HepG2 (cell line): Measurements from ENCODE around the gene KLF13. TPM values are rescaled to one million over a fixed set of nuclear protein-coding genes. Genes with fewer than 3 reads are reported as not detected.

Experiments used
- ATAC-seq: fragments of 200-7000 bp; cut with Tn5 transposase; 3 replicates; pipeline ENCODE4 v1.9.1; 2020; ENCODE audit warnings: mild to moderate bottlenecking, moderate library complexity
- BruUV-seq: library from RNA; stranded (reverse); fragments of 400-500 nt; replicated peaks from 2 replicates; lab custom pipeline; 2021; lab: Mats Ljungman, UMichigan
- CTCF ChIA-PET: fragments of 300-600 bp; formaldehyde crosslinking; extraction: SDS; loops from one replicate; lab custom pipeline; 2021; ENCODE audit warnings: low total read pairs, inconsistent platforms, low intra/inter-chr PET ratio; lab: Yijun Ruan, JAX
- POLR2A ChIA-PET: fragments of 350-600 bp; sonication (Branson Sonifier 250); formaldehyde crosslinking; loops from one replicate; lab custom pipeline; 2020; ENCODE audit warnings: antibody characterized with exemption, inconsistent platforms; lab: Yijun Ruan, JAX
- DNase-seq: peaks from one replicate; pipeline ENCODE4 v3.0.0-alpha.2; 2015; ENCODE audit warnings: low spot score
- FAIRE-seq: peaks from 3 replicates; lab custom pipeline; 2011; peaks lifted over from hg19 to GRCh38; lab: Jason Lieb, UNC
- H2AFZ ChIP-seq: one replicate; pipeline ENCODE4 v1.6.1; 2011; ENCODE audit warnings: low read length, inconsistent platforms
- H3K27ac ChIP-seq: fragments of 300-600 bp; 3 replicates; pipeline ENCODE4 v1.8.0; 2011; ENCODE audit warnings: mixed run types, mild to moderate bottlenecking, mixed read lengths, low read length, inconsistent platforms; ENCODE audit not compliant: insufficient read depth; ENCODE audit errors: extremely low read length
- H3K27me3 ChIP-seq, 2 experiments: fragments of 200-600 bp in 1 of 2; 2 replicates in 1 of 2; 3 replicates in 1 of 2; pipeline versions ENCODE4 v1.6.0 to v1.8.0; 2011; ENCODE audit warnings: low read length in 2 of 2, mild to moderate bottlenecking in 2 of 2, moderate library complexity in 2 of 2, inconsistent platforms in 1 of 2; ENCODE audit not compliant: insufficient read depth in 2 of 2, control insufficient read depth in 1 of 2
- H3K36me3 ChIP-seq, 2 experiments: fragments of 200-600 bp in 1 of 2; replicated peaks in 1 of 2; 2 replicates in 1 of 2; 3 replicates in 1 of 2; pipeline versions ENCODE4 v1.5.1 to v1.8.0; 2011; ENCODE audit warnings: low read length in 2 of 2, inconsistent platforms in 1 of 2; ENCODE audit not compliant: insufficient read depth in 2 of 2, control insufficient read depth in 1 of 2
- H3K4me1 ChIP-seq: 2 replicates; pipeline ENCODE4 v1.5.1; 2012; ENCODE audit warnings: low read length, inconsistent platforms; ENCODE audit not compliant: insufficient read depth
- H3K4me2 ChIP-seq: 2 replicates; pipeline ENCODE4 v1.6.0; 2011; ENCODE audit warnings: low read depth, low read length, inconsistent platforms
- H3K4me3 ChIP-seq, 3 experiments: fragments of 200-600 bp in 1 of 3; sonication (generic), shearing (Covaris generic) in 1 of 3; replicated peaks in 1 of 3; 2 replicates each; pipeline ENCODE4 v1.5.1; 2011 to 2016; ENCODE audit warnings: low read length in 3 of 3, inconsistent platforms in 2 of 3, low read depth in 2 of 3, mild to moderate bottlenecking in 2 of 3, control low read depth in 1 of 3, mixed read lengths in 1 of 3; ENCODE audit not compliant: insufficient read depth in 1 of 3
- H3K79me2 ChIP-seq: one replicate; pipeline ENCODE4 v1.6.1; 2011; ENCODE audit warnings: low read length, inconsistent platforms; ENCODE audit not compliant: insufficient read depth
- H3K9ac ChIP-seq: 2 replicates; pipeline ENCODE4 v1.6.0; 2011; ENCODE audit warnings: mild to moderate bottlenecking, low read depth, low read length, inconsistent platforms; ENCODE audit not compliant: insufficient read depth
- H3K9me3 ChIP-seq: 2 replicates; pipeline ENCODE4 v1.5.1; 2012; ENCODE audit warnings: mild to moderate bottlenecking, low read length
- H4K20me1 ChIP-seq: 2 replicates; pipeline ENCODE4 v1.6.0; 2011; ENCODE audit warnings: inconsistent platforms, mild to moderate bottlenecking, low read length, moderate library complexity; ENCODE audit not compliant: insufficient read depth
- CC2D1A ChIP-seq: sonication (generic); formaldehyde crosslinking; IDR thresholded peaks from 2 replicates; pipeline ENCODE4 v1.8.1; 2023; ENCODE audit warnings: mild to moderate bottlenecking, missing genetic modification reagents
- DMAP1 ChIP-seq: IDR thresholded peaks from 2 replicates; pipeline ENCODE4 v1.6.1; 2016
- FOXP1 ChIP-seq, 2 experiments: fragments of 450-650 bp in 1 of 2; IDR thresholded peaks; 2 replicates each; pipeline ENCODE4 v1.6.1; 2017 to 2018; ENCODE audit warnings: antibody characterized with exemption in 1 of 2
- MAZ ChIP-seq, 2 experiments: sonication (generic) in 1 of 2; formaldehyde crosslinking in 1 of 2; IDR thresholded peaks; 2 replicates each; pipeline versions ENCODE4 v1.5.0 to v1.6.1; 2012 to 2020; ENCODE audit warnings: low read depth in 2 of 2, mild to moderate bottlenecking in 2 of 2, borderline replicate concordance in 1 of 2, improper control_type of control experiment in 1 of 2, low read length in 1 of 2, missing genetic modification reagents in 1 of 2, moderate library complexity in 1 of 2
- TP53 ChIP-seq: sonication (generic); formaldehyde crosslinking; conservative IDR thresholded peaks from 2 replicates; pipeline ENCODE4 v1.4.0; 2020; ENCODE audit warnings: missing genetic modification reagents
- ZBTB7A ChIP-seq: sonication (generic); formaldehyde crosslinking; IDR thresholded peaks from 2 replicates; pipeline ENCODE4 v1.8.0; 2022; ENCODE audit warnings: mild to moderate bottlenecking, missing genetic modification reagents
- ZMAT3 ChIP-seq: sonication (generic); formaldehyde crosslinking; conservative IDR thresholded peaks from 2 replicates; pipeline ENCODE4 v1.7.0; 2021; ENCODE audit warnings: missing genetic modification reagents
- ZNF382 ChIP-seq: sonication (generic); formaldehyde crosslinking; IDR thresholded peaks from 2 replicates; pipeline ENCODE4 v1.5.0; 2020; ENCODE audit warnings: missing genetic modification reagents, mild to moderate bottlenecking, borderline replicate concordance
- ZNF75D ChIP-seq: sonication (generic); formaldehyde crosslinking; IDR thresholded peaks from 2 replicates; pipeline ENCODE4 v1.8.1; 2023; ENCODE audit warnings: missing genetic modification reagents, mild to moderate bottlenecking, borderline replicate concordance
- ZNF768 ChIP-seq: sonication (generic); formaldehyde crosslinking; IDR thresholded peaks from 2 replicates; pipeline ENCODE4 v1.4.0; 2020; ENCODE audit warnings: missing genetic modification reagents
- ZNF878 ChIP-seq: sonication (generic); formaldehyde crosslinking; IDR thresholded peaks from 2 replicates; pipeline ENCODE4 v1.8.1; 2023; ENCODE audit warnings: mild to moderate bottlenecking, missing genetic modification reagents, moderate library complexity
- WGBS: methylation state at CpG from one replicate; pipeline ENCODE4 v1.1.6; 2017; ENCODE audit warnings: low lambda C conversion rate; 5-methylcytosine and 5-hydroxymethylcytosine counted together
- in situ Hi-C: cut with HindIII; loops from 2 replicates; pipeline ENCODE4 v1.10.0; 2017; ENCODE audit warnings: low pct_unique_long_range_greater_than_20kb; ENCODE audit not compliant: extremely low pct_ligation_motif_present
- intact Hi-C: fragments of 100-400 bp; cut with micrococcal nuclease; formaldehyde crosslinking; loops from one replicate; pipeline ENCODE4 v1.10.0; 2022; ENCODE audit not compliant: unreplicated experiment
- polyA plus RNA-seq, 8 experiments: library from polyadenylated mRNA; depleted of rRNA in 3 of 8; stranded (reverse) in 7 of 8; unstranded in 1 of 8; fragments of >200 nt; fragmentation: Illumina TruSeq in 4 of 8; extraction: Trizol in 4 of 8; gene quantifications; 2 replicates each; pipeline versions ENCODE4 v1.2.1 to v1.2.3, GENCODE V29; 2011 to 2016; ENCODE audit warnings: low read depth in 4 of 8, missing spikeins in 1 of 8, mixed read lengths in 1 of 8; ENCODE audit not compliant: insufficient read depth in 1 of 8
- total RNA-seq, 5 experiments: library from RNA; depleted of rRNA; stranded (reverse); fragments of >200 nt; fragmentation: Illumina TruSeq; extraction: Trizol; gene quantifications; 2 replicates each; pipeline ENCODE4 v1.2.3, GENCODE V29; 2016; ENCODE audit warnings: low read depth in 1 of 5
- TF ChIP-seq, protein P1 (sequence below): sonication (generic); formaldehyde crosslinking; IDR thresholded peaks from 2 replicates; pipeline ENCODE4 v1.4.0; 2020; ENCODE audit warnings: missing genetic modification reagents, borderline replicate concordance

KLF13 gene
- total and polyA plus RNA-seq, 2 of the 13 experiments (the other 11 are each of a cell fraction or from before 2014, with no cell fraction given) = 16.8 to 25.1 TPM

DNA sequence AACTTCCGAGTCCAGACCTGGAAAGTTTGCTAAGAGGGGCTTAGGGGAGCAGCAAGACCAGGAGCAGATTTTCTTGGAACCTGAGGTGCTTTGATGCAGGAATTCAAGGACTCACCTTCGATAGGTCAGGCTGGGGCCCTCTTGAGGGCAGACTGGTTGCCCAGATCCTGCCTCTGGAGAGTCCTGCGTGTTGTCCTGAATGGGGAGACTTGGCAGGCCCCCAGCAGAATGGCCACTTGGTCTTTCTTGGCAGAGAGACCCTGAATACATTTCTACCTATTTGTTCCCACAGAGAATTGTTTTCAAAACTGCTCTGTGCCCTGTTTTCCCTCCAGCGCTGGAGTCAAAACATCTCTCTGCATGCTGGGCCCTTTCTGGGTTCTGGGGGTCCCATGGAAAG lies 4.2 kb downstream of the KLF13 start (continued):
- no peak for TF ChIP-seq MAZ (IDR thresholded peaks at IDR 0.05; ENCODE audit: borderline replicate concordance, low read depth, low read length)
- no peak for TF ChIP-seq MAZ (CRISPR knock-in tag; IDR thresholded peaks at IDR 0.05; ENCODE audit: low read depth)
- no peak for TF ChIP-seq ZNF75D (CRISPR knock-in tag)
- no peak for TF ChIP-seq ZNF382 (CRISPR knock-in tag)

DNA sequence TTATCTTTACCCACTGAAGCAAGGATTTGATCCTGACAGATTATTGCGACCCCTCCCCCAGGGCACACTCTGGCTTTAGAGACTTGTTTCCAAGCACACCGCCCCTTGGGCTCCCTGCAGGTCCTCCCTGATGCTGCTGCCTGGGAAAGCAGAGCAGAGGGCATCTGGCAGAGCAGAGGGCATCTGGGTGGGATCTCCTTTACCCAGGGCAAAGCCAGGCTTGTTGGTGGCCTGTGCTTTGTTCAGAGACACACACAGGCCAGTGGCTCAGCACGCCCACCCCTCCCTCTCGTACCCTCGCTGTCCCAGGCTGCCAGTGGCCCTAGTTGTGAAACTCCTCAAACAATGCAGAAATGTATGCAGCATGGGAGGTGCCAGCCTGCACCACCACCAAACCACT lies 4.8 kb downstream of the KLF13 start:
- ATAC-seq = no peak
- in situ Hi-C loops (no loop called here), intact Hi-C loops (no loop called here)
- DNase-seq = no peak
- ChIA-PET POLR2A (no interaction called here), CTCF (no interaction called here)
- Histone ChIP-seq H4K20me1 (peaks cover 34% of the 10 kb centered on the region), H3K4me2 (no peak overlapping the region), H2AFZ (no peak overlapping the region), H3K9ac (no peak overlapping the region), H3K79me2 (peaks cover 71% of the 10 kb centered on the region), H3K4me1 (peaks cover 49% of the 10 kb centered on the region), H3K4me3 (no peak overlapping the region), H3K27me3 (no peaks in the 10 kb centered on the region), H3K9me3 (no peaks in the 10 kb centered on the region), H3K27ac (no peak overlapping the region), H3K36me3 (0 out of 5 replicates have a peak, but pooled peaks cover 0 to 4% of the 10 kb centered on the region in 2 experiments)
- WGBS = 100% methylated on average over 2 of the region's 5 CpGs
- no TSS peak for BruUV-seq
- FAIRE-seq = no peak
- TF ChIP-seq TP53 (CRISPR knock-in tag) = no peak
- TF ChIP-seq ZNF768 (CRISPR knock-in tag) = peak; percentile 19; the same call in 1 of the 2 replicates
- TF ChIP-seq, all 625 proteins: peak for 1

DNA sequence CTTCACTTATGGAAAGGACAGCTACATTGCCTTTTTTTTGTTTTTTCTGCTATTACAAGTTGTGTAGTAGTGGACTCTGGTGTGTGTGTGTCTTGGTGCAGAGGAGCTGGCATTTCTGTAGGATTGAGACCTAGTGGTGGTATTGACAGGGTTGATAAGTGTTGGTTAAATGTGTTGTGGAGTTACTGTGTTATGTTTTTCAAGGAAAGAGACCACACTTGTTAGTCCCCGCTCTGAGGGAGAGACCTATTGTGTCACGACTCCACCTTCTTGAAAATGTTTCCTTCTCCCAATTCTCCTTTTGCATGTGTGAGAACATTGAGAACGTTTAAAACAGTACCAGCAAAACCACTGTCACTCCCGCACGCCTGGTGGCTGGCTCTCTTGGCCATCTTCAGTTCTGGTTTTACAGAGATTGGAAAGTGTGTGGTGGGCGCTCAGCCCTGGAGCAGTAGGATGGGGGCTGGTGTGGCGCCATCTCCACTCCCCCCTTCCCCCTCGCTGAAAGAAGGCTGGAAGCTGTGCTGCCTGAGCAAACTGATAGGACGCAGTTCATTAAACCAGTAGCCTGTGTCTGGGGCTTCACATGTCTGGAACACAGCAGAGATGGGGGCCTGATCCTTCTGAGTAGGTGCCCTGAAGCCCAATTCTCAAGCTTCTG lies 5.5 kb downstream of the KLF13 start:
- 98% methylated on average over 7 of the region's 9 CpGs for WGBS
- ChIA-PET CTCF (no interaction called here), POLR2A (no interaction called here)
- Histone ChIP-seq H3K4me2 (no peak overlapping the region), H3K9me3 (no peaks in the 10 kb centered on the region), H3K4me1 (peaks cover 57% of the 10 kb centered on the region), H4K20me1 (peaks cover 40% of the 10 kb centered on the region), H3K9ac (no peak overlapping the region), H3K36me3 (0 out of 5 replicates have a peak, but pooled peaks cover 0 to 4% of the 10 kb centered on the region in 2 experiments), H3K27me3 (no peaks in the 10 kb centered on the region), H3K79me2 (peaks cover 79% of the 10 kb centered on the region), H3K4me3 (no peak overlapping the region), H2AFZ (no peak overlapping the region), H3K27ac (no peak overlapping the region)
- DNase-seq (no peak), ATAC-seq (no peak), FAIRE-seq (no peak)
- intact Hi-C loops (no loop called here), in situ Hi-C loops (no loop called here)
- no TSS peak for BruUV-seq
- TF ChIP-seq ZBTB7A (no peak), ZNF878 (CRISPR knock-in tag) (no peak), ZMAT3 (CRISPR knock-in tag) (no peak), DMAP1 (CRISPR knock-in tag) (no peak), FOXP1 (IDR thresholded peaks at IDR 0.05) (no peak), FOXP1 (CRISPR knock-in tag; IDR thresholded peaks at IDR 0.05) (no peak), CC2D1A (CRISPR knock-in tag) (no peak)
- TF ChIP-seq, protein P1, sequence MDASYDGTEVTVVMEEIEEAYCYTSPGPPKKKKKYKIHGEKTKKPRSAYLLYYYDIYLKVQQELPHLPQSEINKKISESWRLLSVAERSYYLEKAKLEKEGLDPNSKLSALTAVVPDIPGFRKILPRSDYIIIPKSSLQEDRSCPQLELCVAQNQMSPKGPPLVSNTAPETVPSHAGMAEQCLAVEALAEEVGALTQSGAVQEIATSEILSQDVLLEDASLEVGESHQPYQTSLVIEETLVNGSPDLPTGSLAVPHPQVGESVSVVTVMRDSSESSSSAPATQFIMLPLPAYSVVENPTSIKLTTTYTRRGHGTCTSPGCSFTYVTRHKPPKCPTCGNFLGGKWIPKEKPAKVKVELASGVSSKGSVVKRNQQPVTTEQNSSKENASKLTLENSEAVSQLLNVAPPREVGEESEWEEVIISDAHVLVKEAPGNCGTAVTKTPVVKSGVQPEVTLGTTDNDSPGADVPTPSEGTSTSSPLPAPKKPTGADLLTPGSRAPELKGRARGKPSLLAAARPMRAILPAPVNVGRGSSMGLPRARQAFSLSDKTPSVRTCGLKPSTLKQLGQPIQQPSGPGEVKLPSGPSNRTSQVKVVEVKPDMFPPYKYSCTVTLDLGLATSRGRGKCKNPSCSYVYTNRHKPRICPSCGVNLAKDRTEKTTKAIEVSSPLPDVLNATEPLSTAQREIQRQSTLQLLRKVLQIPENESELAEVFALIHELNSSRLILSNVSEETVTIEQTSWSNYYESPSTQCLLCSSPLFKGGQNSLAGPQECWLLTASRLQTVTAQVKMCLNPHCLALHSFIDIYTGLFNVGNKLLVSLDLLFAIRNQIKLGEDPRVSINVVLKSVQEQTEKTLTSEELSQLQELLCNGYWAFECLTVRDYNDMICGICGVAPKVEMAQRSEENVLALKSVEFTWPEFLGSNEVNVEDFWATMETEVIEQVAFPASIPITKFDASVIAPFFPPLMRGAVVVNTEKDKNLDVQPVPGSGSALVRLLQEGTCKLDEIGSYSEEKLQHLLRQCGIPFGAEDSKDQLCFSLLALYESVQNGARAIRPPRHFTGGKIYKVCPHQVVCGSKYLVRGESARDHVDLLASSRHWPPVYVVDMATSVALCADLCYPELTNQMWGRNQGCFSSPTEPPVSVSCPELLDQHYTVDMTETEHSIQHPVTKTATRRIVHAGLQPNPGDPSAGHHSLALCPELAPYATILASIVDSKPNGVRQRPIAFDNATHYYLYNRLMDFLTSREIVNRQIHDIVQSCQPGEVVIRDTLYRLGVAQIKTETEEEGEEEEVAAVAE (CRISPR knock-in tag) = no peak
